ENCODE data around the gene GLO1. TPM values are rescaled to one million over a fixed set of nuclear protein-coding genes. Genes with fewer than 3 reads are reported as not detected.

The GLO1 gene
- total RNA-seq, 1 experiment from 2014 or later, result 155 TPM

GRCh38 chr6:38639498-38640215, 63.3 kb downstream of the GLO1 start, which contains the start of gene BTBD9:
BTBD9 (minus strand) TSS chr6:38639929.
- BruUV-seq (replicated peaks), result no TSS peak
- peaks cover 8% of the 10 kb centered on the region for H3K36me3 Mint-ChIP-seq (ENCODE audit: insufficient read depth, unreplicated experiment)
- no peaks in the 10 kb centered on the region for H3K27me3 Mint-ChIP-seq (ENCODE audit: insufficient read depth, unreplicated experiment)
- Histone ChIP-seq H3K9me3 (no peaks in the 10 kb centered on the region), H3K27me3 (replicated peaks; ENCODE audit: control insufficient read depth, insufficient read depth, low read length) (no peaks in the 10 kb centered on the region), H3K4me1 (peaks cover 21% of the 10 kb centered on the region), H3K36me3 (ENCODE audit: control insufficient read depth, insufficient read depth, low read length) (no peaks in the 10 kb centered on the region), H3K4me3 (ENCODE audit: low read depth, low read length) (peak within 1 kb of the TSS; percentile 88)
- no peaks in the 10 kb centered on the region for H3K9me3 Mint-ChIP-seq (ENCODE audit: unreplicated experiment)
- H3K27ac Mint-ChIP-seq (ENCODE audit: unreplicated experiment), result peak within 1 kb of the TSS; percentile 85
- peak; percentile 71 to 83 for DNase-seq
- ChIA-PET POLR2A (interaction anchor here (0.6 kb wide), 5 partner anchors 34 to 1127 kb away, joined by 3 to 6 read pairs (median 4); no protein-coding TSS in a partner anchor), CTCF (interaction anchor here (0.6 to 0.7 kb wide), 6 partner anchors 11 to 758 kb away, joined by 3 to 5 read pairs (median 4); no protein-coding TSS in a partner anchor)
- H3K4me3 Mint-ChIP-seq (ENCODE audit: unreplicated experiment), result peak within 1 kb of the TSS; percentile 83
- H3K4me1 Mint-ChIP-seq (ENCODE audit: low read depth, unreplicated experiment), result peaks cover 37% of the 10 kb centered on the region
- intact Hi-C loops (cut with micrococcal nuclease; ENCODE audit: unreplicated experiment), result loop anchor here (2.0 kb wide), 1 partner anchor 27 kb away; no protein-coding TSS in a partner anchor
- TF ChIP-seq, protein P1, sequence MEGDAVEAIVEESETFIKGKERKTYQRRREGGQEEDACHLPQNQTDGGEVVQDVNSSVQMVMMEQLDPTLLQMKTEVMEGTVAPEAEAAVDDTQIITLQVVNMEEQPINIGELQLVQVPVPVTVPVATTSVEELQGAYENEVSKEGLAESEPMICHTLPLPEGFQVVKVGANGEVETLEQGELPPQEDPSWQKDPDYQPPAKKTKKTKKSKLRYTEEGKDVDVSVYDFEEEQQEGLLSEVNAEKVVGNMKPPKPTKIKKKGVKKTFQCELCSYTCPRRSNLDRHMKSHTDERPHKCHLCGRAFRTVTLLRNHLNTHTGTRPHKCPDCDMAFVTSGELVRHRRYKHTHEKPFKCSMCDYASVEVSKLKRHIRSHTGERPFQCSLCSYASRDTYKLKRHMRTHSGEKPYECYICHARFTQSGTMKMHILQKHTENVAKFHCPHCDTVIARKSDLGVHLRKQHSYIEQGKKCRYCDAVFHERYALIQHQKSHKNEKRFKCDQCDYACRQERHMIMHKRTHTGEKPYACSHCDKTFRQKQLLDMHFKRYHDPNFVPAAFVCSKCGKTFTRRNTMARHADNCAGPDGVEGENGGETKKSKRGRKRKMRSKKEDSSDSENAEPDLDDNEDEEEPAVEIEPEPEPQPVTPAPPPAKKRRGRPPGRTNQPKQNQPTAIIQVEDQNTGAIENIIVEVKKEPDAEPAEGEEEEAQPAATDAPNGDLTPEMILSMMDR (IDR thresholded peaks at IDR 0.05; ENCODE audit: insufficient read depth in 1 of 2, low read depth in 1 of 2, low read length in 1 of 2, severe bottlenecking in 1 of 2, unreplicated experiment in 1 of 2), result no peak

DNA sequence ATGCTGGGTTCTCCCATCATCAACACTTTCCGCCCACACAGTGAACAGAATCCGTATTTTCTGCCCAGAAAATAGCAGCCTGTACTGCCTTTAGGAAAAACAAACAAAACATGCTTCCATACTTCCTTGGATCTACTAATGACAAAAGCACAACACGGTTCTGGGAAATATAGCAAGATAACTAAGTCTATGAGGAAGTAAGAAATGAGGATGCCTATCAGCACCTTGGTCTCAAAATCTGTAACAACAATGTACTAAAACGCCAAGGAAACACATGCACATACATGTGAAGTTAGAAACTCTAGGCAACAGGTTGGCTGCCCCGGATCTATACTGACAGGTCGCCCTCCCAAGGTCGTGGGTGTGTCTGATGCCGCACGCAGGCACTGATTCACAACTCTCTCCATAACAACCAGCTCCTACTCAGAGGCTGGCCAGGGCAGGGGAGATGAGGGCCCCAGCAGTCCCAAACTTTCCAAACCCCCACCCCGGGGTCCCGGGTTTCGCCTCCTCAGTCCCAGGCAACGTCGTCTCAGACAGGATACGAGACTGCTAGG, 63.9 kb downstream of the GLO1 start:
- peaks cover 23% of the 10 kb centered on the region for H3K4me1 ChIP-seq
- peak overlapping the region; percentile 88 for H3K4me3 ChIP-seq (ENCODE audit: low read depth, low read length)
- peak overlapping the region; percentile 83 for H3K4me3 Mint-ChIP-seq (ENCODE audit: unreplicated experiment)
- H3K27me3 ChIP-seq (replicated peaks; ENCODE audit: control insufficient read depth, insufficient read depth, low read length), result no peaks in the 10 kb centered on the region
- POLR2A ChIA-PET, result interaction anchor here (0.6 kb wide), 6 partner anchors 35 to 1127 kb away, joined by 3 to 6 read pairs (median 4); no protein-coding TSS in a partner anchor
- CTCF ChIA-PET, result interaction anchor here (0.6 to 0.9 kb wide), 7 partner anchors 12 to 757 kb away, joined by 3 to 5 read pairs (median 4); no protein-coding TSS in a partner anchor
- no peaks in the 10 kb centered on the region for H3K36me3 ChIP-seq (ENCODE audit: control insufficient read depth, insufficient read depth, low read length)
- H3K4me1 Mint-ChIP-seq (ENCODE audit: low read depth, unreplicated experiment), result peaks cover 37% of the 10 kb centered on the region
- H3K9me3 ChIP-seq, result no peaks in the 10 kb centered on the region
- H3K9me3 Mint-ChIP-seq (ENCODE audit: unreplicated experiment), result no peaks in the 10 kb centered on the region
- H3K27me3 Mint-ChIP-seq (ENCODE audit: insufficient read depth, unreplicated experiment), result no peaks in the 10 kb centered on the region
- TF ChIP-seq, protein P1 (IDR thresholded peaks at IDR 0.05; ENCODE audit: insufficient read depth in 1 of 2, low read depth in 1 of 2, low read length in 1 of 2, severe bottlenecking in 1 of 2, unreplicated experiment in 1 of 2), result no peak
- TSS peak; percentile 54 for BruUV-seq (replicated peaks)
- H3K27ac Mint-ChIP-seq (ENCODE audit: unreplicated experiment), result peak overlapping the region; percentile 85
- peak; percentile 37 to 60 for DNase-seq
- intact Hi-C loops (cut with micrococcal nuclease; ENCODE audit: unreplicated experiment), result loop anchor here (2.0 kb wide), 1 partner anchor 26 kb away; no protein-coding TSS in a partner anchor
- H3K36me3 Mint-ChIP-seq (ENCODE audit: insufficient read depth, unreplicated experiment), result peaks cover 8% of the 10 kb centered on the region

DNA sequence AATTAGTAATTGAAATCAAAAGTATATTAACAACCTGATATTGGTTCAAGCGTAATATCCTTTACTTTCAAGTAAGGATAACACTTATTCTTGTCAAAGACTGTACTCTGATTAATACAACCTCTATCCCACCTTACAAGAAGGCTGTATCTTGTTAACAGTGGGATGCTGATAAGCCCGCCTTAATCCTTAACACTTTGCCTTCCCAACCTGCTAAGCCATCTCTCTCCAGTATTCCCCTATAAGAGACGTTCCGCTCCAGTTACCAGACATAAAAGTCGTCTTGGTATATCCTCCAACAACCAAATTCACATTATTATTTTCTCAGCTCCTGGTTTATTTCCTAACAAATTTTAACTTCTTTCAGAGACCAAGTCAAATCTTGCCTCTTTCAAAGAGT, 65.2 kb downstream of the GLO1 start:
- Mint-ChIP-seq H3K27me3 (ENCODE audit: insufficient read depth, unreplicated experiment) (no peaks in the 10 kb centered on the region), H3K4me3 (ENCODE audit: unreplicated experiment) (peak overlapping the region; percentile 83), H3K36me3 (ENCODE audit: insufficient read depth, unreplicated experiment) (peaks cover 8% of the 10 kb centered on the region), H3K27ac (ENCODE audit: unreplicated experiment) (no peak overlapping the region), H3K9me3 (ENCODE audit: unreplicated experiment) (no peaks in the 10 kb centered on the region), H3K4me1 (ENCODE audit: low read depth, unreplicated experiment) (peaks cover 37% of the 10 kb centered on the region)
- no TSS peak for BruUV-seq (replicated peaks)
- ChIA-PET POLR2A (no interaction called here), CTCF (no interaction called here)
- intact Hi-C loops (cut with micrococcal nuclease; ENCODE audit: unreplicated experiment), result loop anchor here (2.0 kb wide), 1 partner anchor 25 kb away; no protein-coding TSS in a partner anchor
- Histone ChIP-seq H3K27me3 (replicated peaks; ENCODE audit: control insufficient read depth, insufficient read depth, low read length) (no peaks in the 10 kb centered on the region), H3K36me3 (ENCODE audit: control insufficient read depth, insufficient read depth, low read length) (no peaks in the 10 kb centered on the region), H3K4me1 (peaks cover 23% of the 10 kb centered on the region), H3K9me3 (no peaks in the 10 kb centered on the region), H3K4me3 (ENCODE audit: low read depth, low read length) (no peak overlapping the region)
- DNase-seq, result no peak
- TF ChIP-seq, protein P1 (IDR thresholded peaks at IDR 0.05; ENCODE audit: insufficient read depth in 1 of 2, low read depth in 1 of 2, low read length in 1 of 2, severe bottlenecking in 1 of 2, unreplicated experiment in 1 of 2), result no peak

Data from Caco-2 (cell line).